Nephron (organoid): ENCODE measurements around the gene F11R.
"Not testable (repeated sequence)": the region's sequence is repeated elsewhere in the genome, so short reads cannot be mapped to it uniquely, and the experiment has no call there.

ENCODE experiments used
- H3K27ac Mint-ChIP-seq, 3 experiments: 2 replicates each; pipeline ENCODE4 v1.8.0; 2020; ENCODE audit warnings: mixed read lengths in 3 of 3, mild to moderate bottlenecking in 2 of 3, moderate library complexity in 1 of 3
- H3K27me3 Mint-ChIP-seq: 2 replicates; pipeline ENCODE4 v1.8.0; 2021; ENCODE audit warnings: low read depth, mild to moderate bottlenecking, moderate library complexity, mixed read lengths
- H3K36me3 Mint-ChIP-seq: 2 replicates; pipeline ENCODE4 v1.8.0; 2020; ENCODE audit warnings: low read depth, mixed read lengths
- H3K4me1 Mint-ChIP-seq: 2 replicates; pipeline ENCODE4 v1.8.0; 2020; ENCODE audit warnings: mixed read lengths
- H3K4me3 Mint-ChIP-seq, 3 experiments: 2 replicates each; pipeline ENCODE4 v1.8.0; 2020; ENCODE audit warnings: mild to moderate bottlenecking in 3 of 3, mixed read lengths in 3 of 3, moderate library complexity in 2 of 3
- H3K9me3 Mint-ChIP-seq: 2 replicates; pipeline ENCODE4 v1.8.0; 2020; ENCODE audit warnings: mixed read lengths
- CTCF ChIP-seq, 3 experiments: fragments of 200-600 bp; sonication (generic); IDR thresholded peaks; one replicate each; pipeline ENCODE4 v1.5.0; 2021; ENCODE audit warnings: antibody characterized with exemption in 3 of 3; ENCODE audit not compliant: unreplicated experiment in 3 of 3

F11R gene

DNA sequence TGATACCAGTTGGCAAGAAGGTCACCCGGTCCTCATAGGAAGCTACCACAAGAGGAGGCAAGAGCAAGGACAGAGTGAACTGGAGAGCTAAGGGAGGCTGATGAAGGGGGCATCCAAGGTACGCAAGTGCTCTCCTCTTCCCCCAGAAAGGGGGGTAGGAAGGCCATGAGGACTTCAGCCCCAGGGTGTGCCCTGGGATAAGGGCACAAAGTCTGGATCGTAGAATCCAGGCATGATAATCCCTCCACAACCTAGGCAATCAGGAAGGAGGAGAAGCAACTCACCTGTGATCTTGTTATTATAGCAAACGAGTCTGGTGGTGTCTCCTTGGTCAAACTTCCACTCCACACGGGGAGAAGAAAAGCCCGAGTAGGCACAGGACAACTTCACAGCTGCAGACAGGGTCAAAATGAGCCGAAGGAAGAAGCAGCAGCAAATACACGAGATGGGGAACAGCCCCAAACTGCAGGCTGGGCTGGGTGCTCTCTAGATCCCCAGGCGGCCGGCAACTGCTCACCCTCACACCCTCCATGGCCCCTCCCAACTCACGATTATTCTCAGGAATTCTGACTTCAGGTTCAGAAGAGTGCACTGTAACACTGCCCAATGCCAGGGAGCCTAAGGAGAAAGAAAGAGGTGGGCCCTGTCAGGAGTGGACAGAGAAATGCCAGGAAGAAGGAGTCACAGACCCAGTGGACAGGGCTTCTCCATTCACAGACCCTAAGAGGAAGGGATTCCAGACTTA is 20.0 kb downstream of the F11R start:
- Mint-ChIP-seq H3K27ac (peak overlapping the region in 1 of 3 experiments; percentile 3), H3K4me3 (no peak overlapping the region), H3K27me3 (no peaks in the 10 kb centered on the region), H3K4me1 (peaks cover 5% of the 10 kb centered on the region), H3K36me3 (peaks cover 4% of the 10 kb centered on the region), H3K9me3 (no peaks in the 10 kb centered on the region)
- TF ChIP-seq CTCF (IDR thresholded peaks at IDR 0.05; ENCODE audit: unreplicated experiment in 3 of 3), result no peak

DNA sequence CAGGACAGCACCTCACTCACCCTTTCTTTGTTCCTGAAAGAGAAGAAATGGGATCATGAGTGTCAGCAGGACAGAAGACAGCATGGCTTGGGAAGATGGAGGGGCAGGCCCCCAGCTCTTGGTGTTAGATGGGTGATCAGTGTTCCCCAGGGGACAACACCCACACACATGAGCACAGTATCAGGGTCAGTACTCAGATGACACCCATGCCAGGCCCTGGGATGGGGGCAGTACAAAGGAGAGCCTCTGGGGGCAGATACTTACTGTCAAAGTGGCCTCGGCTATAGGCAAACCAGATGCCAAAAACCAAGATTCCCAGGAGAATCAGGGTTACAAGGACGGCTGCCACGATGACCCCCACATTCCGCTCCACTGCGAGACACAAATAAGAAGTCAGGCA is 21.6 kb downstream of the F11R start:
- TF ChIP-seq CTCF (IDR thresholded peaks at IDR 0.05; ENCODE audit: unreplicated experiment in 3 of 3), result no peak
- H3K36me3 Mint-ChIP-seq, result peaks cover 4% of the 10 kb centered on the region
- no peaks in the 10 kb centered on the region for H3K27me3 Mint-ChIP-seq
- no peak overlapping the region for H3K27ac Mint-ChIP-seq
- H3K9me3 Mint-ChIP-seq, result no peaks in the 10 kb centered on the region
- peaks cover 5% of the 10 kb centered on the region for H3K4me1 Mint-ChIP-seq
- H3K4me3 Mint-ChIP-seq, result no peak overlapping the region

DNA sequence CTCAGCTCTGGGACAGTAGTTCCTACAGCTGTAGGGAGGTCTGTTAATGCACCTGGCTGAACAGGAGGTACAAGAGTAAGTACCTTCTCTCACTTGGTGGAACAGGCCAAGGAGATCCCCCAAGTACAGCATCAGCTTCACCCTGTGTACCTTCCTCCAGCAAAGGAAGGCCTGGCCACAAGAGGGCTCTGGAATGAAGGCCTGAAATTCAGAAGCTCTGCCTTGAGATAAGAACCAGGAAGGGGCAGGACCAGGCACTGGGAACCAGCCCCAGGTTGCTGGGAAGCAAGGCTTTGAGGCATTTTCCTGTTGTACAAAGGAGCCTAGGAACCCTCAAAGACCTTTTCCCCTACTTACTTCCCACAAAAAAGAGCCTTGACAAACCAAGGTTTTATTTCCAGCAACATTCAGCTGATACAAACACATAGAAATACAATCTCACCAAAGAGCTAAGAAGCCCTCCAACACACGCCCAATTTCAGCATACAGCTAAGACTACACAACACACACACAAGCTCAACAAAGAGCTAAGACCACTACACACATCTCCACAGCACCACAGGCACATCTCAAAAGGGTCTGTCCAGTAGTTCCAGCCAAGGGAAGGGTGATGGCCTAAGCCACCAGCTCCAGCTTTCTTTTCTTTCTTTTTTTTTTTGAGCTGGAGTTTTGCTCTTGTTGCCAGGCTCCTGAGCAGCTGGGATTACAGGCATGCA is 23.5 kb downstream of the F11R start:
- Mint-ChIP-seq H3K4me1 (peaks cover 5% of the 10 kb centered on the region), H3K27me3 (no peaks in the 10 kb centered on the region), H3K9me3 (no peaks in the 10 kb centered on the region), H3K4me3 (no peak overlapping the region), H3K27ac (peak overlapping the region; percentile 14 to 46 (median 18)), H3K36me3 (peaks cover 4% of the 10 kb centered on the region)
- peak; percentile 42 to 52 (median 44) for TF ChIP-seq CTCF (IDR thresholded peaks at IDR 0.05; ENCODE audit: unreplicated experiment in 3 of 3)

GRCh38 chr1:160996178-160996577 is 24.8 kb downstream of the F11R start:
- Mint-ChIP-seq H3K4me1 (no peaks in the 10 kb centered on the region), H3K4me3 (no peak overlapping the region), H3K27me3 (no peaks in the 10 kb centered on the region), H3K27ac (peak overlapping the region in 1 of 3 experiments; percentile 57), H3K9me3 (no peaks in the 10 kb centered on the region), H3K36me3 (peaks cover 4% of the 10 kb centered on the region)
- no peak for TF ChIP-seq CTCF (IDR thresholded peaks at IDR 0.05; ENCODE audit: unreplicated experiment in 3 of 3)

DNA sequence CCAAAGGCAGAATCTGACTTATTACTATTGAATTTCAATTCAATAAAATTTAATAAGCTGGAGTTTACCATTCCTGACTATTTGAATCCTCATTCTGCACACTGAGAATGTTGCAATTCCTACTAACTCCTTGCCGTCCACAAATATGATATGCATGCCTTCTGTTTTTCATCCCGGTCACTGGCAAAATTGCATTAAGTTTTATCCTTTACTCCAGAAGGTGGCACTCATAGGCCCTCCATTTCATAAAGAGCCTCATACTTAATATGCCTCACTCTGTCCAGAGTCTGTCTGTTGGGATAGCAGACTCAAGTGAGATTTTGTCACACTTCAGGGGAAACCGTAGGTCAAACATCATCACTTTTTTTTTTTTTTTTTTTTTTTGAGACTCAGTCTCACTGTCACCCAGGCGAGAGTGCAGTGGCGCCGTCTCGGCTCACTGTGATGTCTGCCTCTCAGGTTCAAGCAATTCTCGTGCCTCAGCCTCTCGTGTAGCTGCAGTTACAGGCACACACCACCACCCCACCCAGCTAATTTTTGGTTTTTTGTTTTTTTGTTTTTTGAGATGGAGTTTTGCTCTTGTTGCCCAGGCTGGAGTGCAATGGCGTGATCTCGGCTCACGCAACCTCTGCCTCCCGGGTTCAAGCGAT is 27.3 kb downstream of the F11R start:
- no peak overlapping the region for H3K4me3 Mint-ChIP-seq
- H3K9me3 Mint-ChIP-seq, result no peaks in the 10 kb centered on the region
- no peak overlapping the region for H3K27ac Mint-ChIP-seq
- H3K27me3 Mint-ChIP-seq, result peaks cover 4% of the 10 kb centered on the region
- no peaks in the 10 kb centered on the region for H3K4me1 Mint-ChIP-seq
- no peaks in the 10 kb centered on the region for H3K36me3 Mint-ChIP-seq
- TF ChIP-seq CTCF (IDR thresholded peaks at IDR 0.05; ENCODE audit: unreplicated experiment in 3 of 3), result peak; percentile 29 to 34 (median 30)

GRCh38 chr1:160992036-160992435 is 28.9 kb downstream of the F11R start:
- not testable (repeated sequence) for H3K27ac Mint-ChIP-seq, H3K27me3 Mint-ChIP-seq, H3K9me3 Mint-ChIP-seq, H3K36me3 Mint-ChIP-seq, H3K4me3 Mint-ChIP-seq, H3K4me1 Mint-ChIP-seq
